MM.1S (cell line): Measurements from ENCODE around the gene PLCB1.

ENCODE experiments used
- DNase-seq: peaks from one replicate; pipeline ENCODE4 v3.0.0-alpha.2; 2015
- H2AFZ ChIP-seq: fragments of 300-600 bp; sonication (generic); 2 replicates; pipeline ENCODE4 v1.6.0; 2016; ENCODE audit warnings: antibody characterized with exemption, low read length
- H3F3A ChIP-seq: fragments of 300-600 bp; sonication (generic); 2 replicates; pipeline ENCODE4 v1.6.1; 2016; ENCODE audit warnings: mild to moderate bottlenecking, antibody characterized with exemption, low read length, moderate library complexity, mixed read lengths; ENCODE audit not compliant: insufficient read depth
- H3K27ac ChIP-seq: fragments of 300-600 bp; sonication (generic); 2 replicates; pipeline ENCODE4 v1.5.1; 2016; ENCODE audit warnings: mild to moderate bottlenecking, low read length
- H3K27me3 ChIP-seq: fragments of 300-600 bp; sonication (generic); replicated peaks from 2 replicates; pipeline ENCODE4 v1.6.0; 2016; ENCODE audit warnings: low read length; ENCODE audit not compliant: insufficient read depth
- H3K36me3 ChIP-seq: fragments of 300-600 bp; sonication (generic); replicated peaks from 2 replicates; pipeline ENCODE4 v1.6.1; 2016; ENCODE audit warnings: mild to moderate bottlenecking, low read length, mixed read lengths; ENCODE audit not compliant: insufficient read depth
- H3K4me1 ChIP-seq: fragments of 300-600 bp; sonication (generic); 2 replicates; pipeline ENCODE4 v1.6.1; 2016; ENCODE audit warnings: low read length, mixed read lengths
- H3K4me2 ChIP-seq: fragments of 300-600 bp; sonication (generic); 2 replicates; pipeline ENCODE4 v1.6.0; 2016; ENCODE audit warnings: low read depth, low read length
- H3K4me3 ChIP-seq: fragments of 300-600 bp; sonication (generic); 2 replicates; pipeline ENCODE4 v1.5.1; 2016; ENCODE audit warnings: low read length, mixed read lengths
- H3K79me2 ChIP-seq: fragments of 300-600 bp; sonication (generic); 2 replicates; pipeline ENCODE4 v1.6.1; 2016; ENCODE audit warnings: mixed run types, low read length, mixed read lengths
- H3K9ac ChIP-seq: fragments of 300-600 bp; sonication (generic); 2 replicates; pipeline ENCODE4 v1.6.1; 2016; ENCODE audit warnings: low read length, mixed read lengths
- H3K9me2 ChIP-seq: fragments of 300-600 bp; sonication (generic); replicated peaks from 2 replicates; pipeline ENCODE4 v1.6.1; 2016; ENCODE audit warnings: mild to moderate bottlenecking, low read length, mixed read lengths; ENCODE audit not compliant: insufficient read depth
- H3K9me3 ChIP-seq: fragments of 300-600 bp; sonication (generic); replicated peaks from 2 replicates; pipeline ENCODE4 v1.6.1; 2016; ENCODE audit warnings: mild to moderate bottlenecking, low read length, mixed read lengths; ENCODE audit not compliant: insufficient read depth
- H4K20me1 ChIP-seq: fragments of 300-600 bp; sonication (generic); 2 replicates; pipeline ENCODE4 v1.6.1; 2016; ENCODE audit warnings: mild to moderate bottlenecking, low read length, moderate library complexity, mixed read lengths; ENCODE audit not compliant: insufficient read depth
- CTCF ChIP-seq: fragments of 300-600 bp; sonication (generic); IDR thresholded peaks from 2 replicates; pipeline ENCODE4 v1.5.1; 2016; ENCODE audit warnings: antibody characterized with exemption, low read length, mixed read lengths
- EZH2 ChIP-seq: fragments of 300-600 bp; sonication (generic); optimal IDR thresholded peaks from 2 replicates; pipeline ENCODE3; 2017; ENCODE audit warnings: low read depth, mild to moderate bottlenecking, antibody characterized with exemption, low read length, mixed read lengths
- EZH2phosphoT487 ChIP-seq: fragments of 300-600 bp; sonication (generic); IDR thresholded peaks from 2 replicates; pipeline ENCODE4 v1.6.1; 2018; ENCODE audit warnings: antibody characterized with exemption, low read length

The PLCB1 gene

GRCh38 chr20:8369311-8369710 is 237.2 kb downstream of the PLCB1 start:
- no peak overlapping the region for H3K4me3 ChIP-seq
- H3K9ac ChIP-seq: no peak overlapping the region
- no peaks in the 10 kb centered on the region for H3K27me3 ChIP-seq
- no peak overlapping the region for H3K27ac ChIP-seq
- H3K4me1 ChIP-seq: no peaks in the 10 kb centered on the region
- no peak for DNase-seq
- TF ChIP-seq EZH2phosphoT487 (no peak), CTCF (no peak), EZH2 (no peak)
- H3F3A ChIP-seq: no peaks in the 10 kb centered on the region
- no peaks in the 10 kb centered on the region for H3K9me3 ChIP-seq
- H3K4me2 ChIP-seq: no peak overlapping the region
- no peaks in the 10 kb centered on the region for H3K79me2 ChIP-seq
- H2AFZ ChIP-seq: no peak overlapping the region
- H3K36me3 ChIP-seq: no peaks in the 10 kb centered on the region
- H4K20me1 ChIP-seq: no peaks in the 10 kb centered on the region
- H3K9me2 ChIP-seq: no peaks in the 10 kb centered on the region

- Histone ChIP-seq H3K4me2 (no peak overlapping the region), H3K27ac (no peak overlapping the region), H3F3A (no peaks in the 10 kb centered on the region), H4K20me1 (no peaks in the 10 kb centered on the region), H3K4me3 (no peak overlapping the region), H3K79me2 (no peaks in the 10 kb centered on the region), H3K36me3 (no peaks in the 10 kb centered on the region), H3K9me3 (no peaks in the 10 kb centered on the region), H3K27me3 (no peaks in the 10 kb centered on the region), H3K9me2 (no peaks in the 10 kb centered on the region), H2AFZ (no peak overlapping the region), H3K9ac (no peak overlapping the region), H3K4me1 (no peaks in the 10 kb centered on the region)
- no peak for DNase-seq
- TF ChIP-seq EZH2phosphoT487: no peak
- TF ChIP-seq EZH2: no peak
- no peak for TF ChIP-seq CTCF
Observed at GRCh38 chr20:8370774-8371173, 238.7 kb downstream of the PLCB1 start.

GRCh38 chr20:8372824-8373380 is 240.8 kb downstream of the PLCB1 start:
- TF ChIP-seq EZH2phosphoT487 (no peak), EZH2 (no peak), CTCF (no peak)
- Histone ChIP-seq H4K20me1 (no peaks in the 10 kb centered on the region), H3K27me3 (no peaks in the 10 kb centered on the region), H3K9me3 (no peaks in the 10 kb centered on the region), H3K9ac (no peak overlapping the region), H3K27ac (no peak overlapping the region), H3K36me3 (no peaks in the 10 kb centered on the region), H3K4me2 (no peak overlapping the region), H2AFZ (no peak overlapping the region), H3K9me2 (no peaks in the 10 kb centered on the region), H3K4me1 (no peaks in the 10 kb centered on the region), H3K79me2 (no peaks in the 10 kb centered on the region), H3K4me3 (no peak overlapping the region), H3F3A (no peaks in the 10 kb centered on the region)
- no peak for DNase-seq
